ENCODE measurements around the gene ZKSCAN8. TPM values are rescaled to one million over a fixed set of nuclear protein-coding genes. Genes with fewer than 3 reads are reported as not detected.

ZKSCAN8 gene
- total RNA-seq, 2 donors from 2014 or later = 7.6 to 12.2 TPM

GRCh38 chr6:28159029-28159607, 17.4 kb downstream of the ZKSCAN8 start:
- Histone ChIP-seq H3K9me3 (no peaks in the 10 kb centered on the region), H3K9ac (ENCODE audit: low read depth in 2 of 2, low read length in 2 of 2) (no peak overlapping the region), H3K4me1 (no peaks in the 10 kb centered on the region), H3K27me3 (no peaks in the 10 kb centered on the region), H3K36me3 (peaks cover 2% of the 10 kb centered on the region), H3K27ac (no peak overlapping the region), H3K4me3 (no peak overlapping the region)
- DNase-seq = no peak
- TF ChIP-seq CTCF (IDR thresholded peaks at IDR 0.05) = no peak
- intact Hi-C loops (cut with DNase I) = no loop called here

- intact Hi-C loops (cut with DNase I) = no loop called here
- TF ChIP-seq CTCF (IDR thresholded peaks at IDR 0.05) = no peak
- no peak overlapping the region for H3K9ac ChIP-seq (ENCODE audit: low read depth in 2 of 2, low read length in 2 of 2)
- no peak for DNase-seq
- no peak overlapping the region for H3K4me3 ChIP-seq
- no peaks in the 10 kb centered on the region for H3K4me1 ChIP-seq
- no peak overlapping the region for H3K27ac ChIP-seq
- no peaks in the 10 kb centered on the region for H3K9me3 ChIP-seq
- no peaks in the 10 kb centered on the region for H3K36me3 ChIP-seq
- H3K27me3 ChIP-seq = no peaks in the 10 kb centered on the region
Measured at GRCh38 chr6:28160233-28160632, 18.6 kb downstream of the ZKSCAN8 start.

DNA sequence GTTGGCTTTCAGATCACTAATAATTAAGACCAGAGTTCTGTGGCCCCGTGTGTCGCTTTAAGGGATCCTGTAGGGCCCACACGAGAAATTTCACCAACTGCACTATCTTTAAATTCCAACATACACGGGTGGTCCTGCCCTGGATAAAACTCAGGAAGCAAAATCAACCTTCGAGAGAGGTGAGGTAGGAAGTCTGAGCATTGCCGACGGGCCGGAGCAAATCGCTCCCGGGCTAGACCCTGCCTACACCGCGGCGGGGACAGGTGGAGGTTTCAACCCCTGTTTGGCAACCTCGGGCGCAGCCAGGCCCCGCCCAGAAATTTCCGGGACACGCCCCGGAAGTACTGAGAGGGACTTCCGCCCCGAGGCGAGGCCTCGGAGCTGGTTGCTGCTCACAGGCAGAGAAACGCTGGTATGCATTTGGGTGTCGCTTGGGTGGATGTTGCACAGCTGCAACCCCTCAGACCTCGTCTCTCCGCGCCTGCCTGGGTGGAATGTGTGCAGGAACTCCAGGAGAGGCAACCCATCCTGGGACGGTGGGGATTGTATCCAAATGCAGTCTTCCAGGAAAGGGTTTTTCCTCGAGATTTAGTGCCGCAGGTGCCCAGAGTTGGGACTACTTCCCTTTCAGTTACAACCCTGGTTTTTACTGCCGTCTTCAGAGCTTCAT, 19.9 kb downstream of the ZKSCAN8 start:
- Histone ChIP-seq H3K9me3 (no peaks in the 10 kb centered on the region), H3K9ac (ENCODE audit: low read depth in 2 of 2, low read length in 2 of 2) (peak overlapping the region in 1 of 2 donors; percentile 28), H3K27me3 (no peaks in the 10 kb centered on the region), H3K4me1 (no peaks in the 10 kb centered on the region), H3K4me3 (peak overlapping the region; percentile 43), H3K27ac (no peak overlapping the region), H3K36me3 (no peaks in the 10 kb centered on the region)
- no peak for TF ChIP-seq CTCF (IDR thresholded peaks at IDR 0.05)
- intact Hi-C loops (cut with DNase I) = no loop called here
- DNase-seq = peak; percentile 83

DNA sequence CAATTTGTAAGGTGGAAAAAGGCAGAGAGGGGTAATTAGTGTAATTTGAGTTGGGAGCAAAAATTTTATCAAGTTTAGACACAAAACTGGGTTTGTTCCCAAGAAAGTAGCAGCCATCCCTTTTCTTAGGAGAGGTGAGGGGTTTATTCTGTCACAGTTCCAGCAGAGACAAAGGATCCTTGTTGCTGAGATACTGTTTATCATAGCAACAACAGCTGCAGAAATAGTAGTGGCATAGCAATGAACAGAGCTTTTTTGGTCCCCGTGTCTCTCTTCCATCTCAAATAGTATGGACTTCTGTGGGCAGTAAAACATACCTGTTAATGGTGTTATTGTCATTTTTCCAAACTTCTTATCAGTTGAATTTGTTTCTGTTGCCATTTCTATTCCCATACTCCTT, 23.9 kb downstream of the ZKSCAN8 start:
- H3K9ac ChIP-seq (ENCODE audit: low read depth in 2 of 2, low read length in 2 of 2) = no peak overlapping the region
- DNase-seq = no peak
- TF ChIP-seq CTCF (IDR thresholded peaks at IDR 0.05) = no peak
- intact Hi-C loops (cut with DNase I) = no loop called here
- no peaks in the 10 kb centered on the region for H3K9me3 ChIP-seq
- no peaks in the 10 kb centered on the region for H3K36me3 ChIP-seq
- no peaks in the 10 kb centered on the region for H3K4me1 ChIP-seq
- no peak overlapping the region for H3K4me3 ChIP-seq
- no peak overlapping the region for H3K27ac ChIP-seq
- no peaks in the 10 kb centered on the region for H3K27me3 ChIP-seq

GRCh38 chr6:28167068-28167467, 25.4 kb downstream of the ZKSCAN8 start:
- Histone ChIP-seq H3K27ac (no peak overlapping the region), H3K36me3 (no peaks in the 10 kb centered on the region), H3K9ac (ENCODE audit: low read depth in 2 of 2, low read length in 2 of 2) (no peak overlapping the region), H3K4me3 (no peak overlapping the region), H3K9me3 (no peaks in the 10 kb centered on the region), H3K4me1 (no peaks in the 10 kb centered on the region), H3K27me3 (no peaks in the 10 kb centered on the region)
- intact Hi-C loops (cut with DNase I) = no loop called here
- no peak for TF ChIP-seq CTCF (IDR thresholded peaks at IDR 0.05)
- DNase-seq = no peak

All from colonic mucosa (tissue), 4 donors.